DND-41 (cell line): ENCODE data around the gene FXYD3.

Source experiments
- ATAC-seq: fragments of 200-7000 bp; cut with Tn5 transposase; 3 replicates; pipeline ENCODE4 v1.9.1; 2021; ENCODE audit warnings: low read depth; ENCODE audit not compliant: insufficient read depth
- DNase-seq: peaks from one replicate; pipeline ENCODE4 v3.0.0-alpha.2; 2020
- H2AFZ ChIP-seq: 2 replicates; pipeline ENCODE4 v1.6.0; 2012; ENCODE audit warnings: low read depth, low read length
- H3K27ac ChIP-seq: 2 replicates; pipeline ENCODE4 v1.5.1; 2012; ENCODE audit warnings: low read length, inconsistent platforms
- H3K27me3 ChIP-seq: fragments of 200-600 bp; sonication (generic); 2 replicates; pipeline ENCODE4 v1.6.0; 2012; ENCODE audit warnings: low read length, mild to moderate bottlenecking, inconsistent platforms; ENCODE audit not compliant: insufficient read depth, poor library complexity
- H3K36me3 ChIP-seq: 2 replicates; pipeline ENCODE4 v1.5.1; 2012; ENCODE audit warnings: low read length, inconsistent platforms; ENCODE audit not compliant: insufficient read depth
- H3K4me1 ChIP-seq: 2 replicates; pipeline ENCODE4 v1.5.1; 2012; ENCODE audit warnings: mild to moderate bottlenecking, low read length; ENCODE audit not compliant: insufficient read depth
- H3K4me2 ChIP-seq: 2 replicates; pipeline ENCODE4 v1.6.0; 2012; ENCODE audit warnings: mild to moderate bottlenecking, moderate library complexity, low read length, inconsistent platforms; ENCODE audit not compliant: insufficient read depth
- H3K4me3 ChIP-seq, 2 experiments: fragments of 200-600 bp in 1 of 2; shearing (Covaris generic) in 1 of 2; 2 replicates each; pipeline ENCODE4 v1.5.1; 2012 to 2016; ENCODE audit warnings: inconsistent platforms in 2 of 2, low read length in 2 of 2, mild to moderate bottlenecking in 2 of 2, low read depth in 1 of 2, moderate library complexity in 1 of 2
- H3K79me2 ChIP-seq: 2 replicates; pipeline ENCODE4 v1.6.0; 2012; ENCODE audit warnings: low read length, inconsistent platforms; ENCODE audit not compliant: insufficient read depth
- H3K9ac ChIP-seq: 2 replicates; pipeline ENCODE4 v1.6.0; 2012; ENCODE audit warnings: low read depth, mild to moderate bottlenecking, inconsistent platforms, low read length, moderate library complexity
- H3K9me3 ChIP-seq: 2 replicates; pipeline ENCODE4 v1.5.1; 2012; ENCODE audit warnings: low read length, moderate library complexity, mild to moderate bottlenecking, inconsistent platforms; ENCODE audit not compliant: insufficient read depth, severe bottlenecking
- H4K20me1 ChIP-seq: 2 replicates; pipeline ENCODE4 v1.6.0; 2012; ENCODE audit warnings: low read length; ENCODE audit not compliant: insufficient read depth
- EZH2 ChIP-seq: IDR thresholded peaks from 3 replicates; pipeline ENCODE4 v1.6.1; 2012; ENCODE audit warnings: borderline replicate concordance, low read depth, mild to moderate bottlenecking, moderate library complexity, low read length, inconsistent platforms; ENCODE audit not compliant: severe bottlenecking
- TF ChIP-seq, protein P1 (sequence below): IDR thresholded peaks from 2 replicates; pipeline ENCODE4 v1.5.1; 2012; ENCODE audit warnings: borderline replicate concordance, low read length, moderate library complexity, mild to moderate bottlenecking; ENCODE audit not compliant: poor library complexity, severe bottlenecking; ENCODE audit errors: extremely low read depth

The FXYD3 gene

DNA sequence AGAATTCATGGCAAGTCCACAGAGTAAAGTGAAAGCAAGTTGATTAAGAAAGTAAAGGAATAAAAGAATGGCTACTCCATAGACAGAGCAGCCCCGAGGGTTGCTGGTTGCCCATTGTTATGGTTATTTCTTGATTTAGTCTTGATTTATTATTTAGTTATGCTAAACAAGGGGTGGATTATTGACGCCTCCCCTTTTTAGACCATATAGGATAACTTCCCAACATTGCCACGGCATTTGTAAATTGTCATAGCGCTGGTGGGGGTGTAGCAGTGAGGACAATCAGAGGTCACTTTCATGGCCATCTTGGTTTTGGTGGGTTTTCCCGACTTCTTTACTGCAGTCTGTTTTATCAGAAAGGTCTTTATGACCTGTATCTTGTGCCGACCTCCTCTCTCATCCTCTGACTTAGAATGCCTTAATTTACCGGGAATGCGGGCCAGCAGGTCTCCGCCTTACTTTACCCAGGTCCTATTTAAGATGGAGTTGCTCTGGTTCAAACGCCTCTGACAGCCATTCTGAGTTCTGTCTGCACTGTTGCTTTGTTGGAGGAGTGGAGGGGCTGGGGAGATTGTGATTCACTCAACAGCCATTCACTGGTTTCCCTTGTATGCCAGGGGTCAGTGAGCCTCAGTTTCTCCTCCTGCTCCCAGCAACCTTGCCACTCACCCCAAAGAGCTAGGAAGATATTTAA, 46.5 kb upstream of the FXYD3 start:
- no peaks in the 10 kb centered on the region for H4K20me1 ChIP-seq
- H3K27me3 ChIP-seq, result no peaks in the 10 kb centered on the region
- TF ChIP-seq, protein P1, sequence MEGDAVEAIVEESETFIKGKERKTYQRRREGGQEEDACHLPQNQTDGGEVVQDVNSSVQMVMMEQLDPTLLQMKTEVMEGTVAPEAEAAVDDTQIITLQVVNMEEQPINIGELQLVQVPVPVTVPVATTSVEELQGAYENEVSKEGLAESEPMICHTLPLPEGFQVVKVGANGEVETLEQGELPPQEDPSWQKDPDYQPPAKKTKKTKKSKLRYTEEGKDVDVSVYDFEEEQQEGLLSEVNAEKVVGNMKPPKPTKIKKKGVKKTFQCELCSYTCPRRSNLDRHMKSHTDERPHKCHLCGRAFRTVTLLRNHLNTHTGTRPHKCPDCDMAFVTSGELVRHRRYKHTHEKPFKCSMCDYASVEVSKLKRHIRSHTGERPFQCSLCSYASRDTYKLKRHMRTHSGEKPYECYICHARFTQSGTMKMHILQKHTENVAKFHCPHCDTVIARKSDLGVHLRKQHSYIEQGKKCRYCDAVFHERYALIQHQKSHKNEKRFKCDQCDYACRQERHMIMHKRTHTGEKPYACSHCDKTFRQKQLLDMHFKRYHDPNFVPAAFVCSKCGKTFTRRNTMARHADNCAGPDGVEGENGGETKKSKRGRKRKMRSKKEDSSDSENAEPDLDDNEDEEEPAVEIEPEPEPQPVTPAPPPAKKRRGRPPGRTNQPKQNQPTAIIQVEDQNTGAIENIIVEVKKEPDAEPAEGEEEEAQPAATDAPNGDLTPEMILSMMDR, result no peak
- TF ChIP-seq EZH2, result no peak
- H3K27ac ChIP-seq, result no peak overlapping the region
- no peaks in the 10 kb centered on the region for H3K4me1 ChIP-seq
- no peak for DNase-seq
- no peak overlapping the region for H3K4me3 ChIP-seq
- H3K36me3 ChIP-seq, result no peaks in the 10 kb centered on the region
- no peak for ATAC-seq
- no peaks in the 10 kb centered on the region for H3K79me2 ChIP-seq
- H3K9me3 ChIP-seq, result no peaks in the 10 kb centered on the region
- H2AFZ ChIP-seq, result no peak overlapping the region
- no peak overlapping the region for H3K4me2 ChIP-seq
- no peak overlapping the region for H3K9ac ChIP-seq

DNA sequence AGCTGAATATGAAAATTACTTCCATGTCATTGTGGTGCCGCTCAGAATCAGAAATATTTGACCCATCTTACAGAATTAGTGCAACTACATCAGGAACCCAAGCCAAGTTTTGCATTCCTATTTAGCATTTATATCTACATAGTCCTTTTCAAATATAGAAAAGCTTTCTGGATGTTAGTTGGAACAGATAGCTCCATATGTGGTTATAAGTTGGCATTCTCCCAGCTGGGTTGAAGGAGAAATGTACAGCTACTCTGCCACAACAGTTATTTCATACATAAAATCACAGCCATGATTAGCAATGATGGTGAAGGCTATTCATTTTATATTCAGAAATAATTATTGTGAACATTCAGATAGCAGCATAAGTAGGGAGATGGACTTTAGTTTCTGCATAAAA, 45.9 kb upstream of the FXYD3 start:
- Histone ChIP-seq H2AFZ (no peak overlapping the region), H3K4me2 (no peak overlapping the region), H3K27me3 (no peaks in the 10 kb centered on the region)

DNA sequence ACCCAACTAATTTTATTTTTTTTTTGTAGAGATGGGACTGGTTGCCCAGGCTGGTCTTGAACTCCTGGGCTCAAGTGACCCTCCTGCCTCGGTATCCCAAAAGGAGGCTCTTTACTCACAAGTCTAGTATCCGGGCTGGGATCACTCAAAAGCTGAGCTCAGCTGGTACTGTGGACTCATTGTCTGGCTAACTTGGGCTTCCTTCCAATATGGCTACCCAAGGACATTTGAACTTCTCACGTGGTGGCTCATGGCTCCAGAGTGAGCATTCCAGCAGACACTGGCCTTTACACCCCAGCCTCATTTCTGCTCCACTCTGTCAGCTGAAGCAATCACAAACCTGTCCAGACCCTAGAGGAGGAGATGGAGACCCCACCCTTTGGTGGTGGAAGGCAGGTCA, 45.2 kb upstream of the FXYD3 start:
- H3K9ac ChIP-seq, result no peak overlapping the region
- no peaks in the 10 kb centered on the region for H3K79me2 ChIP-seq
- DNase-seq (no peak), ATAC-seq (no peak)
- H3K27ac ChIP-seq, result no peak overlapping the region
- H3K4me3 ChIP-seq, result no peak overlapping the region
- H3K36me3 ChIP-seq, result no peaks in the 10 kb centered on the region
- no peak overlapping the region for H2AFZ ChIP-seq
- H3K9me3 ChIP-seq, result no peaks in the 10 kb centered on the region
- TF ChIP-seq, protein P1, result no peak
- TF ChIP-seq EZH2, result no peak
- H4K20me1 ChIP-seq, result no peaks in the 10 kb centered on the region
- no peaks in the 10 kb centered on the region for H3K4me1 ChIP-seq
- no peak overlapping the region for H3K4me2 ChIP-seq
- no peaks in the 10 kb centered on the region for H3K27me3 ChIP-seq

More for the DNA sequence above, 45.9 kb upstream of the FXYD3 start:
- TF ChIP-seq EZH2, result no peak
- TF ChIP-seq, protein P1, result no peak
- DNase-seq (no peak), ATAC-seq (no peak)
- Histone ChIP-seq H3K79me2 (no peaks in the 10 kb centered on the region), H3K27ac (no peak overlapping the region), H3K4me1 (no peaks in the 10 kb centered on the region), H3K36me3 (no peaks in the 10 kb centered on the region), H3K9me3 (no peaks in the 10 kb centered on the region), H3K4me3 (no peak overlapping the region), H4K20me1 (no peaks in the 10 kb centered on the region), H3K9ac (no peak overlapping the region)

DNA sequence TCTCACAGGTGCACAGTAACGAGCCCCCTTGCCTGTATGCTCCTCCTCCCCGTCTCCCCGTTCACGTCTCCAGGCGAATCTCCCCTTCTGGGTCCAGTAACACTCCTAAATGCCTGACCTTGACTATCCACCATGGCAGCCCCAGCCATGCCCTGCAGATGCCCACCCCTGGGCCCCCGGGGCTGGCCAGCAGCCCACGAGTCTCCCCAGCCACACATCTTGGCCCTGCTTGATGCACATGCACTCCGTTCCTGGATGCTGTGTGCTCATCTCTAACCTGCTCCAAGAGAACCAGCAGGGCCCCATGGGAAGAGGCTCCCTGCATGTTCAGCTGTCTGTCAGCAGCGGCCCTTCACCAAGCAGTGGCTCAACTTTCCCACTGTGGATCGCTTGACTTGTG, 42.1 kb upstream of the FXYD3 start:
- Histone ChIP-seq H3K36me3 (no peaks in the 10 kb centered on the region), H3K79me2 (no peaks in the 10 kb centered on the region), H3K4me1 (no peaks in the 10 kb centered on the region), H2AFZ (no peak overlapping the region), H4K20me1 (no peaks in the 10 kb centered on the region), H3K27ac (no peak overlapping the region), H3K9me3 (no peaks in the 10 kb centered on the region), H3K4me2 (no peak overlapping the region), H3K9ac (no peak overlapping the region), H3K27me3 (no peaks in the 10 kb centered on the region), H3K4me3 (no peak overlapping the region)
- TF ChIP-seq, protein P1, result no peak
- TF ChIP-seq EZH2, result no peak
- DNase-seq, result no peak
- ATAC-seq, result no peak
